ENCODE data around the gene IFNA13. TPM values are rescaled to one million over a fixed set of nuclear protein-coding genes. Genes with fewer than 3 reads are reported as not detected.
A peak's percentile ranks its signal among the peaks of the same experiment; 100 is the strongest.

The IFNA13 gene
- total RNA-seq, 2 experiments from 2014 or later = not detected

- DNase-seq (peak in 3 of 14 experiments; percentile 28 to 49 (median 35)), ATAC-seq (ENCODE audit: poor library complexity) (peak; percentile 72)
- Mint-ChIP-seq H3K4me1 (ENCODE audit: low read depth) (peaks cover 21% of the 10 kb centered on the region), H3K27ac (peak overlapping the region; percentile 83), H3K36me3 (ENCODE audit: low read depth) (no peaks in the 10 kb centered on the region), H3K9me3 (peaks cover 2% of the 10 kb centered on the region), H3K27me3 (peaks cover 9% of the 10 kb centered on the region), H3K4me3 (peak overlapping the region; percentile 74)
- Histone ChIP-seq H3K9me3 (ENCODE audit: control insufficient read depth in 1 of 2, insufficient read depth in 1 of 2, low read length in 2 of 2) (no peaks in the 10 kb centered on the region), H3K4me1 (ENCODE audit: insufficient read depth, low read length) (peaks cover 9% of the 10 kb centered on the region), H3K27me3 (ENCODE audit: control insufficient read depth in 1 of 2, insufficient read depth in 2 of 2, low read length in 2 of 2) (no peaks in the 10 kb centered on the region), H3K27ac (ENCODE audit: low read depth in 1 of 2, low read length in 2 of 2) (peak overlapping the region in 1 of 2 donors; percentile 45), H3K4me3 (ENCODE audit: low read length) (peak overlapping the region; percentile 26), H3K36me3 (ENCODE audit: insufficient read depth, low read length) (no peaks in the 10 kb centered on the region)
- no peak for TF ChIP-seq CTCF (IDR thresholded peaks at IDR 0.05)
- ChIA-PET CTCF (no interaction called here), POLR2A (interaction anchor here (0.8 to 1.7 kb wide), 5 partner anchors 23 to 445 kb away, joined by 3 to 4 read pairs (median 4); partner anchors contain the start of genes KLHL9 and MTAP)
- intact Hi-C loops (cut with DNase I, micrococcal nuclease) = no loop called here
These were observed 10.1 kb downstream of the IFNA13 start for GRCh38 chr9:21357479-21358460.

- no peak for TF ChIP-seq CTCF (IDR thresholded peaks at IDR 0.05)
- Histone ChIP-seq H3K27me3 (ENCODE audit: control insufficient read depth in 1 of 2, insufficient read depth in 2 of 2, low read length in 2 of 2) (peaks cover 6% of the 10 kb centered on the region in 2 experiments), H3K27ac (ENCODE audit: low read depth in 1 of 2, low read length in 2 of 2) (no peak within 1 kb of the TSS), H3K9me3 (ENCODE audit: control insufficient read depth in 1 of 2, insufficient read depth in 1 of 2, low read length in 2 of 2) (no peaks in the 10 kb centered on the region), H3K36me3 (ENCODE audit: insufficient read depth, low read length) (no peaks in the 10 kb centered on the region), H3K4me3 (ENCODE audit: low read length) (no peak within 1 kb of the TSS), H3K4me1 (ENCODE audit: insufficient read depth, low read length) (no peaks in the 10 kb centered on the region)
- Mint-ChIP-seq H3K4me3 (no peak within 1 kb of the TSS), H3K27ac (no peak within 1 kb of the TSS), H3K9me3 (peaks cover 2% of the 10 kb centered on the region), H3K4me1 (ENCODE audit: low read depth) (no peaks in the 10 kb centered on the region), H3K27me3 (peaks cover 25% of the 10 kb centered on the region), H3K36me3 (ENCODE audit: low read depth) (no peaks in the 10 kb centered on the region)
- DNase-seq (no peak), ATAC-seq (ENCODE audit: poor library complexity) (no peak)
- CTCF ChIA-PET = no interaction called here
- intact Hi-C loops (cut with DNase I, micrococcal nuclease) = no loop called here
- POLR2A ChIA-PET = no interaction called here
These were observed 17.1 kb downstream of the IFNA13 start, which contains the start of gene IFNA6 for GRCh38 chr9:21350787-21351186. Gene IFNA6, minus strand, starts transcription at chr9:21350887. Its CDS starts 0 bp downstream, at chr9:21350887.

GRCh38 chr9:21348430-21348970 is 19.4 kb downstream of the IFNA13 start:
- intact Hi-C loops (cut with DNase I, micrococcal nuclease) = no loop called here
- ATAC-seq (ENCODE audit: poor library complexity) (no peak), DNase-seq (no peak)
- Histone ChIP-seq H3K27ac (ENCODE audit: low read depth in 1 of 2, low read length in 2 of 2) (no peak overlapping the region), H3K36me3 (ENCODE audit: insufficient read depth, low read length) (no peaks in the 10 kb centered on the region), H3K27me3 (ENCODE audit: control insufficient read depth in 1 of 2, insufficient read depth in 2 of 2, low read length in 2 of 2) (peaks cover 6% of the 10 kb centered on the region in 2 experiments), H3K4me1 (ENCODE audit: insufficient read depth, low read length) (no peaks in the 10 kb centered on the region), H3K4me3 (ENCODE audit: low read length) (no peak overlapping the region), H3K9me3 (ENCODE audit: control insufficient read depth in 1 of 2, insufficient read depth in 1 of 2, low read length in 2 of 2) (no peaks in the 10 kb centered on the region)
- ChIA-PET CTCF (no interaction called here), POLR2A (interaction anchor here (2.2 kb wide), 1 partner anchor 14 kb away, joined by 11 read pairs; the partner anchor contains the start of gene KLHL9)
- Mint-ChIP-seq H3K27me3 (peaks cover 38% of the 10 kb centered on the region), H3K9me3 (peaks cover 2% of the 10 kb centered on the region), H3K4me1 (ENCODE audit: low read depth) (no peaks in the 10 kb centered on the region), H3K36me3 (ENCODE audit: low read depth) (no peaks in the 10 kb centered on the region), H3K27ac (no peak overlapping the region), H3K4me3 (no peak overlapping the region)
- TF ChIP-seq CTCF (IDR thresholded peaks at IDR 0.05) = no peak

Measured in CD4-positive, alpha-beta T cell (primary cell).